NCI-H345 (cell line): ENCODE measurements around the gene CISH.
A peak's percentile ranks its signal among the peaks of the same experiment; 100 is the strongest.

Source experiments
- DNase-seq: peaks from one replicate; lab custom pipeline; 2025; lab: John Stamatoyannopoulos, UW

The CISH gene

GRCh38 chr3:50599115-50599715 is 12.4 kb downstream of the CISH start:
- DNase-seq: no peak

- no peak for DNase-seq
Observed at GRCh38 chr3:50594253-50594785, 17.3 kb downstream of the CISH start.

GRCh38 chr3:50592568-50592967 is 19.0 kb downstream of the CISH start:
- no peak for DNase-seq

DNA sequence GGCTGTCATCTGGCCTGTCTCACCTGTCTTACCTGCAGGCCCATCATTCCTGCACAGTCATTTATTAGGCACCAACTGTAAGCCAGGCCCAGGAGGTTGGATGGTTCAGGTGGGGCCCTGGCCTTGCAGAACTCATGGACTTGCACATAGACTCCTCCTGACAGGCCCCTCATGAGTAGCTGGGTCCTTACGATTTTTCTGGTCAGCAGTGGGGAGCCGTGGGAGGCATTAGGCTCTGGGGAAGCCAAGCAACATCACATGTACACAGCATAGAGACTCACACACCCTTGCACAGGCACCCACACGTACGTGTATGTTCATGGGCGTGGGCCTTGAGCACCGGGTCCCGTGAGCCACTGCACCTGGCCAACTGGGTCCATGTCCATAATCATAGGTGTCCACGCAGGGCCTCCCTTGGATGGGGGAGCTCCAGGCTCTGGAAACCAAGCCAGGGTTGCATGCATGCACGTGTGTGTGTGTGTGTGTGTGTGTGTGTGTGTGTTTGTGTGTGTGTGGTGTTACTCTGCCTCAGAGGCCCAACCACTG is 20.3 kb downstream of the CISH start:
- no peak for DNase-seq

- DNase-seq: no peak
Observed at GRCh38 chr3:50588759-50589433, 22.7 kb downstream of the CISH start.

GRCh38 chr3:50587806-50588758 is 23.5 kb downstream of the CISH start:
- DNase-seq: no peak

DNA sequence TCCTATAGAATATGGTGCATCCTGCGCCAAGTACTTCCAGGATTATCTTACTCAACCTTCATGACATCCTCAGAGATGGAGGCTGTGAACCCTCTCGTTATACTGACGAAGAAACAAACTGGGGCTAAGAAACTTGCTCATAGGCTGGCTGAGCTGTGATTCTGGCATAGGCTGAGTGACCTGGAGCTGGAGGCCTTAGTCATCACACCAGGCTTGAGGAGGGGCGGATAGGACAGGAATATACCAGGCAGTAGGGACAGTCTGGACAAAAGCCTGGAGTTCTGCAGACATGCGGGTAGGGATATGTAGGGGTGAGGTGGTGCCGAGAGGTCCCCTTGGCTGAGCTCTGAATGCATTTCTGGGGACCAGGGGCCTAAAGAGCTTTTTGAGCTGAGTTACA is 24.2 kb downstream of the CISH start:
- DNase-seq: no peak

GRCh38 chr3:50586763-50587070 is 24.9 kb downstream of the CISH start:
- DNase-seq: no peak

- no peak for DNase-seq
Observed at GRCh38 chr3:50585919-50586762, 25.4 kb downstream of the CISH start.

DNA sequence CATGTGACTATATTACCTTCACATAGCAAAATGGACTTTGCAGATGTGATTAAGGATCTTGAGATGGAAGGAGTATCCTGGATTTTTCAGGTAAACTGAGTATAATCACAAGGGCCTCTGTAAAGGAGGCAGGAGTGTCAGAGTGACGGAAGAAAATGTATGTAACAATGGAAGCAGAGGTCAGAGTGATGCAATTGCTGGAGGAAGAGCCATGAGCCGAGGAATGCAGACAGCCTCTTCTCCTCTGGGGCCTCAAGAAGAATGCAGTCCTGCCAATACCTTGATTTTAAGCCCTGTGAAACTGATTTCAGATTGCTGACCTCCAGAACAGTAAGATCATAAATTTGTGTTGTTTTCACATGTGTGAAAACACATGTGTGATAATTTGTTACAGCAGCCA is 27.2 kb downstream of the CISH start:
- DNase-seq: no peak

DNA sequence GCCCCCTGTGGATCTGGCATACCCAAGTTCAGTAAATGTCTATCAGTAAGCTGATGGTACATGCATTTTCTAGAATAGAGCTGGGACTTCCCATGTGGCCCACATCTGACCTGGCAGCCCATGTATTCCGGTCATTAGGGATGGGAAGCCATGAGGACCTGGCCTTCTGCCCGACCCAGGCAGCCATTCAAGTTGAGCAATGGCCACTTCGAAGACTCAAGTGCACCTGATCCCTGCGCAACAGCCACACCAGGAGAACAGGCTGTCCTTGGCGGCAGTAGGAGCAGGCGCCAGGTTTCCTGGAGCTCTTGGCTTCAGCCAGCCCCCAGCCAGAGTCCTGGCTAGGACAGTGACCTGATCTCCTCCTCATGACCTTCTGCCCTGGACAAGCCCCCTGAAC is 27.7 kb downstream of the CISH start:
- no peak for DNase-seq

DNA sequence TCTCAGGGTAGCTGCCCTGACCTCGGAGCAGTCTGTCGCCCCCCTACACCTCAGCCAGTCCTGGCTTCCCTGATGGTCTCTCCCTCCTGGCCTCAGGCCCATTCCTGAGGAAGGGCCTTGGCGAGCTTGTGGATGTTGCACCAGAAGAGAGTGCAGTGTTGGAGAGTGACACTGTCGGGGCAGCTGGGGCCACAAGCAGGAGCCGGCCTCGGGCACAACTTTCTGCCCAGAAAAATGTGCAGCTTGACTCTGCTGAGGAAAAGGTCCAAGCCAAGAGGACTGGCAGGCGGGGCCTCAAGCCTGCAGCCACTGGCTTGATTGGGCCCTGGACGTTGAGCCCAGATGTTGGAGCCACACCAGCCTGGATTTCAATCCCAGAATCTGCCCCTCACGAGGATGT is 29.5 kb downstream of the CISH start:
- DNase-seq: no peak

GRCh38 chr3:50581459-50581842 is 30.1 kb downstream of the CISH start:
- DNase-seq: no peak

DNA sequence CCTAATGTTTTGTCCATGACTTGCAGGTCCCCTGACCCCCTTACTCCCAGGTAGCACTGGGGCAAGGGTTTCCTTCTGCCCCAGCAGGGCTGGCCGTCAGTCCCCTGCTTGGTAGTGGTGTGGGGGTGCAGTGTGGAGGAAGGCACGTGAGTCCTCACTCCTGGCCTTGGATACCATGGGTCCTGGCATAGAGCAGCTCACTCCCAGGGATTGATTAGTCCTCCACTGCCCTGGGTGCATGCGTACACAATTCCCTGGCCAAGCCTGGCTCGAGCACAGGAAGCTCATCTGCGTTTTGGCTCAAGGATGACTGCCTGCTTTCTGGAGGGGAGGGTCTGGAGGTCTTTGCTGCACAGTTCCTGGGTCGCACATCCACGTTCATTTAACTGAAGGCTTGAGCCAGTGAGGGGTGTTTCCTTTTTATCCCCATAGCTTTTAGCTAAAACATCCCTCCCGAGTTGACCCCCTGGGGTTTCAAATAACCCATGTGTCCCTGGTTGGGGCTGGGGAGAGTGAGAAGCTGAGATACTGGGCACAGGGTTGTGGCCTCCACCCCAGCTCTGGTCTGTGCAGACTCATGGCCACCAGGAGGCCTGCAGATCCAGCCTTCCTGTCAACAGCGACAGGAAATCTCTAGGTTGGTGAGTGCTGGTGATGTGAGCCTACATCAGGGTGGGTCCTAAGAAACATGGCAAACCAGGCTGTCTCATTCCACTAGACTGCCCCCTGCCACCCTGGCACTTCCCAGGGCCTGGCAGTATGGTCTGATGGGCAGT is 30.7 kb downstream of the CISH start:
- DNase-seq: no peak

DNA sequence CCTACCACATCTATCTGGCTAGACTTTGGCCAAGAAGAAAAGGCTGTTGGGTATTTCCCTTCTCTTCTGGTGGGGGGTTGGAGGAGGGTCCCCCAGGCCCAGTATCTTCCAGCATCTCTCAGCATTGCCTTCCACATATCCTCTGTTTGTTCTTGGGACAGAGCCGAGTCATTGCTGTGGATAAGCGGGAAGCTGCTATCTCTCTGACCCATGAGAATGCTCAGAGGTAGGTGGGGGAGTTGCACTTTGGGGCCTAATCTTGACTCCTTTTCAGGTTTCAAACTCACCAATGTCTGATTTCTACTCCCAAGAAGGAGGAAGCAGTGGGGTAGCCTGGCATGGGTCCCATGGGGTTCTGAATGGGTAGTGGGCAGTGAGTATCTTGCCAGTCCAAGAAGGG is 34.2 kb downstream of the CISH start:
- DNase-seq: no peak

DNA sequence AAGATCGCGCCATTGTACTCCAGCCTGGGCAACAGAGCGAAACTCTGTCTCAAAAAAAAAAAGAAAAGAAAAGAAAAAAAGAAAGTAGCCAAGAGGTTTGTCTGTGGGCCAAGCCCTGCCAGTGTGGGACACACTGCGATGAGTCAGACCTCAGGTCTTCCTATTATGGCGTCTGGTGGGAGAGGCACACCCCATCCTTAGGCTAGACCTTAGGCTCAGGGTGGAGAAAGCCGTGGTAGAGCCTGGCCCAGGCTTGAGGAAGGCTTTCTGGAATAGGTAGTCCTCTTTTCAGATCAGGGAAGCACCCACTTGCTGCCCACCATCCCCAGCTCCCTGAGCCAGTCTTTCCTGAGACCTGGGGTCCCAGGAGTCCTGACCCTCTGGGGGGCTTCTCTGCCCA is 36.2 kb downstream of the CISH start:
- no peak for DNase-seq

DNA sequence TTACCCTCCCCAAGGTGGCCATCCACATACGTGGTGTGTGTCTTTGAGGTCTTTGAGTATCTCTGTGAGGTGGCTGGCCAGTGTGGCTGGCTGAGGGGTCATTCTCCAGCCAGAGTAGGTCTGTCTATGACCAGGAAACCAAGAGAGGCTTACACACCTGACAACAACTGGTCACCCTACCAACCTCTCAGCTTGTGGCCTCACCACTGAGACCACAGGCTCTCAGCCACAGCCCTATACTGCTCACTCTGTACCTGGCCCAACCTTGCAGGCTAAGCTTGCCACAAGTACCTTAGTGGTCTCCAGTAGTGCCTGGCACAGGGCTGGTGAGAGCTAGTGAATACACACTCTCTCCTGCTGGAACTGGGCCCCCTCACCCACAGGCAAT is 37.1 kb downstream of the CISH start:
- no peak for DNase-seq

GRCh38 chr3:50573566-50574443 is 37.8 kb downstream of the CISH start:
- no peak for DNase-seq

DNA sequence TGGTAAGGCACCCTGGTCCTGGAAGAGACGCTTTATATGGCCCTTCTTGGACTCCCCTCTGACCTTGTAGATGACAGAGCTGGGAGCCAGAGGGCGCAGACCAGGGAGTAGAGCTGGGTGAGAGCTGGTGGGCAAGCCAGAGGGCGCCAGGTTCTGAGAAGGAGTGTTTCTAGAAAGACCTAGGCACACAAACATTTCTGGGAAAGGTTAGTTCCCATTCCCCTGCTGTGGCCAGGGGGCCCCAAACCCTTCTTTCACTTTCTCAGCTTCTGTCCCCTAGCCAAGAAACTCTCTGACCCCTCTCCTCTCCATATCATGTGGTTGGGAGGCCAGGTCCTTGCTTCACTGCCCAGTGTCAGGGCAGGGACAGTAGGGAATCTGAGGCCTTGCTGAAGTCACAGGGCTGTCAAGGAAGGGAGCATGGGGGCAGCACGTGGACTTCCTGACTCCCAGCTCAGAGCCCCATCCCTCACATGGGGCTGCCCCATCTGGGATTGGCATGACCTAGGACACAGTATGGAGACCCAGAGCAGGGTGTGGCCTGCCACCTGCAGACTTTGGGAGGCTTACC is 38.7 kb downstream of the CISH start:
- DNase-seq: no peak

- peak; percentile 27 for DNase-seq
Observed at GRCh38 chr3:50572158-50572557, 39.4 kb downstream of the CISH start.
